ENCODE data around the gene THBS2.

Gene THBS2

DNA sequence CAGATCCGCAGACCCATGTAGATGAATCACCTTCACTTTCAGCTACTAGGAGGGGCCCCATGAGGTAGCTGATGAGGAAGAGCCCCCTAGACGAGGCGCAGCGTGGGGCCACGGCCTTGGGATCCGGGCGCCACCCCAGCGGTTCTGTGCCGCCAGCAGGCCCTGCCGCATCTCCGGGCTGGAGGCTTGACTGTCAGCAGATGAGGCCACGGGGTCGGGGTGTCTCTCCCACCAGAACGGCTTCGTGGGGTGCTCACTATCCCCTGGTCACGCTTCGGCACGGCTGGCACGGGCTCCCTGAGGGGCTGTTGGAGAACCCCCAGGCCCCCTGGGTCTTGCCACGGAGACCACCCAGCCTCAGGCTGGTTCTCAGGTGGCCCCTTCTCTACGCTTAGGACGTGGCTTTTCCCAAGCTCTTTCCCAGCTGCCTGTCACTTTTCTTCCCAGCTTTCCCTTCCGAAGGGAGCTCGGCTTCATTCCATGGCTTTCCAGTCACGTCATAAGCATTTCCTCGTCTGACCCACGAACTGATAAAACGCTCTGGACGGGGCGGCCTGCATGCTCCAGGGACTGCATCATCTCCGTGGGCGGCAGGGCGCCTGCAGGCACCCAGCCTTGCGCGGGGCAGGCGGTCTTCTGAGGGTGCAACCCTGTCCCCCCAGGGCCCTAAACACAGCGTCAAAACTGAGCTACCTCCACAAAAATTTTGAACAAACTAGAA lies 85.9 kb downstream of the THBS2 start:
- no peak for DNase-seq (ENCODE audit: extremely low spot score)
- TF ChIP-seq, protein P1, sequence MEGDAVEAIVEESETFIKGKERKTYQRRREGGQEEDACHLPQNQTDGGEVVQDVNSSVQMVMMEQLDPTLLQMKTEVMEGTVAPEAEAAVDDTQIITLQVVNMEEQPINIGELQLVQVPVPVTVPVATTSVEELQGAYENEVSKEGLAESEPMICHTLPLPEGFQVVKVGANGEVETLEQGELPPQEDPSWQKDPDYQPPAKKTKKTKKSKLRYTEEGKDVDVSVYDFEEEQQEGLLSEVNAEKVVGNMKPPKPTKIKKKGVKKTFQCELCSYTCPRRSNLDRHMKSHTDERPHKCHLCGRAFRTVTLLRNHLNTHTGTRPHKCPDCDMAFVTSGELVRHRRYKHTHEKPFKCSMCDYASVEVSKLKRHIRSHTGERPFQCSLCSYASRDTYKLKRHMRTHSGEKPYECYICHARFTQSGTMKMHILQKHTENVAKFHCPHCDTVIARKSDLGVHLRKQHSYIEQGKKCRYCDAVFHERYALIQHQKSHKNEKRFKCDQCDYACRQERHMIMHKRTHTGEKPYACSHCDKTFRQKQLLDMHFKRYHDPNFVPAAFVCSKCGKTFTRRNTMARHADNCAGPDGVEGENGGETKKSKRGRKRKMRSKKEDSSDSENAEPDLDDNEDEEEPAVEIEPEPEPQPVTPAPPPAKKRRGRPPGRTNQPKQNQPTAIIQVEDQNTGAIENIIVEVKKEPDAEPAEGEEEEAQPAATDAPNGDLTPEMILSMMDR (IDR thresholded peaks at IDR 0.05; ENCODE audit: control extremely low read depth, extremely low read depth, low read depth, missing control alignments), result no peak
- CTCF ChIA-PET, result no interaction called here
- POLR2A ChIA-PET, result no interaction called here

GRCh38 chr6:169166896-169167580 lies 86.6 kb downstream of the THBS2 start:
- CTCF ChIA-PET, result no interaction called here
- POLR2A ChIA-PET, result no interaction called here
- no peak for DNase-seq (ENCODE audit: extremely low spot score)
- TF ChIP-seq, protein P1 (IDR thresholded peaks at IDR 0.05; ENCODE audit: control extremely low read depth, extremely low read depth, low read depth, missing control alignments), result no peak
